PC-9 (cell line): ENCODE data around the gene PLXDC2.

ENCODE experiments used
- EZH2 ChIP-seq: fragments of 200-600 bp; sonication (generic); IDR thresholded peaks from 2 replicates; pipeline ENCODE4 v1.8.0; 2017; ENCODE audit warnings: antibody characterized with exemption, low read depth
- TF ChIP-seq, protein P1 (sequence below): fragments of 200-600 bp; sonication (generic); conservative IDR thresholded peaks from 2 replicates; pipeline ENCODE4 v1.6.1; 2017; ENCODE audit warnings: mixed run types, antibody characterized with exemption, mild to moderate bottlenecking, moderate library complexity

DNA sequence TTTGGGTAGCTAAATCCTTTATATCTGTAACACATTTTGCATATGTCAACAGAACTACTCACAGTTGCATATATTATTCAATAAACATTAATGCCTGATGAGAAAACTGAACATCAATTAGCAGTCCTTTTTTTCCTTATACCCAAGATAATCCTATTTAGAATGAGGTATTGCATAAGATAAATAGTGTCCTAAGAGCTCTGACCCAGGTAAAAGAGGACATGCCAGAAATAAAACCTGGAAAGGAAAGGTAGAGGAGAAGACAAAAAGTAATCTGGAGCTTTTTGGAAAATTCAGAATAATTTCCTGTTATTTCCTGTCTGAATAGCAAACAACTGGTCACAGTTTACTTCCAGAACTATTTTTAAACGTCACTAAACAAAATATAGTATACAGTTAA lies 204.4 kb downstream of the PLXDC2 start:
- TF ChIP-seq, protein P1, sequence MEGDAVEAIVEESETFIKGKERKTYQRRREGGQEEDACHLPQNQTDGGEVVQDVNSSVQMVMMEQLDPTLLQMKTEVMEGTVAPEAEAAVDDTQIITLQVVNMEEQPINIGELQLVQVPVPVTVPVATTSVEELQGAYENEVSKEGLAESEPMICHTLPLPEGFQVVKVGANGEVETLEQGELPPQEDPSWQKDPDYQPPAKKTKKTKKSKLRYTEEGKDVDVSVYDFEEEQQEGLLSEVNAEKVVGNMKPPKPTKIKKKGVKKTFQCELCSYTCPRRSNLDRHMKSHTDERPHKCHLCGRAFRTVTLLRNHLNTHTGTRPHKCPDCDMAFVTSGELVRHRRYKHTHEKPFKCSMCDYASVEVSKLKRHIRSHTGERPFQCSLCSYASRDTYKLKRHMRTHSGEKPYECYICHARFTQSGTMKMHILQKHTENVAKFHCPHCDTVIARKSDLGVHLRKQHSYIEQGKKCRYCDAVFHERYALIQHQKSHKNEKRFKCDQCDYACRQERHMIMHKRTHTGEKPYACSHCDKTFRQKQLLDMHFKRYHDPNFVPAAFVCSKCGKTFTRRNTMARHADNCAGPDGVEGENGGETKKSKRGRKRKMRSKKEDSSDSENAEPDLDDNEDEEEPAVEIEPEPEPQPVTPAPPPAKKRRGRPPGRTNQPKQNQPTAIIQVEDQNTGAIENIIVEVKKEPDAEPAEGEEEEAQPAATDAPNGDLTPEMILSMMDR: no peak
- TF ChIP-seq EZH2: no peak
